GM23338 (cell line): ENCODE measurements around the gene CTNNA3. TPM values are rescaled to one million over a fixed set of nuclear protein-coding genes. Genes with fewer than 3 reads are reported as not detected.

Experiments used
- ATAC-seq: fragments of 200-7000 bp; cut with Tn5 transposase; 3 replicates; pipeline ENCODE4 v1.9.1; 2020
- DNase-seq: peaks from one replicate; pipeline ENCODE4 v3.0.0-alpha.2; 2015; ENCODE audit warnings: low spot score
- H2AFZ ChIP-seq: fragments of 200-600 bp; sonication (generic); 2 replicates; pipeline ENCODE4 v1.8.0; 2016; ENCODE audit warnings: antibody characterized with exemption, mild to moderate bottlenecking, moderate library complexity
- H3F3A ChIP-seq: fragments of 200-600 bp; sonication (generic); replicated peaks from 2 replicates; pipeline ENCODE4 v1.8.0; 2017; ENCODE audit warnings: antibody characterized with exemption, mixed run types, low read depth
- H3K27ac ChIP-seq: fragments of 200-600 bp; sonication (generic); 2 replicates; pipeline ENCODE4 v1.6.1; 2016; ENCODE audit warnings: low read depth
- H3K27me3 ChIP-seq: fragments of 200-600 bp; sonication (generic); 2 replicates; pipeline ENCODE4 v1.8.0; 2016; ENCODE audit warnings: mild to moderate bottlenecking, mixed run types, moderate library complexity; ENCODE audit not compliant: insufficient read depth
- H3K36me3 ChIP-seq: fragments of 200-600 bp; sonication (generic); 2 replicates; pipeline ENCODE4 v1.8.0; 2016; ENCODE audit warnings: mild to moderate bottlenecking; ENCODE audit not compliant: insufficient read depth
- H3K4me1 ChIP-seq: fragments of 200-600 bp; sonication (generic); 2 replicates; pipeline ENCODE4 v1.8.0; 2016; ENCODE audit warnings: mild to moderate bottlenecking, moderate library complexity; ENCODE audit not compliant: insufficient read depth
- H3K4me2 ChIP-seq: fragments of 200-600 bp; sonication (generic); 2 replicates; pipeline ENCODE4 v1.7.1; 2017; ENCODE audit warnings: mixed run types
- H3K4me3 ChIP-seq: fragments of 200-600 bp; sonication (generic); 2 replicates; pipeline ENCODE4 v1.6.1; 2016; ENCODE audit warnings: mixed run types
- H3K79me2 ChIP-seq: fragments of 200-600 bp; sonication (generic); replicated peaks from 2 replicates; pipeline ENCODE4 v1.8.0; 2017; ENCODE audit warnings: mild to moderate bottlenecking; ENCODE audit not compliant: insufficient read depth
- H3K9me2 ChIP-seq: fragments of 200-600 bp; sonication (generic); 2 replicates; pipeline ENCODE4 v1.8.0; 2017; ENCODE audit not compliant: insufficient read depth
- H4K20me1 ChIP-seq: fragments of 200-600 bp; sonication (generic); replicated peaks from 2 replicates; pipeline ENCODE4 v1.8.0; 2017; ENCODE audit warnings: mild to moderate bottlenecking; ENCODE audit not compliant: insufficient read depth
- H3K27ac Mint-ChIP-seq: 2 replicates; pipeline ENCODE4 v1.8.0; 2020; ENCODE audit warnings: inconsistent platforms, mild to moderate bottlenecking, moderate library complexity, mixed read lengths
- H3K27me3 Mint-ChIP-seq: 3 replicates; pipeline ENCODE4 v1.8.0; 2022; ENCODE audit warnings: low read depth, mild to moderate bottlenecking, moderate library complexity, mixed read lengths, inconsistent platforms; ENCODE audit not compliant: insufficient read depth, poor library complexity
- H3K36me3 Mint-ChIP-seq: 3 replicates; pipeline ENCODE4 v1.8.0; 2021; ENCODE audit warnings: low read depth, mild to moderate bottlenecking, inconsistent platforms, moderate library complexity, mixed read lengths
- H3K4me1 Mint-ChIP-seq: 3 replicates; pipeline ENCODE4 v1.8.0; 2020; ENCODE audit warnings: mild to moderate bottlenecking, inconsistent platforms, mixed read lengths
- H3K4me3 Mint-ChIP-seq: 3 replicates; pipeline ENCODE4 v1.8.0; 2021; ENCODE audit warnings: moderate library complexity, mild to moderate bottlenecking, inconsistent platforms, mixed read lengths
- H3K9me3 Mint-ChIP-seq: 3 replicates; pipeline ENCODE4 v1.8.0; 2020; ENCODE audit warnings: moderate library complexity, mild to moderate bottlenecking, inconsistent platforms, mixed read lengths
- CREB1 ChIP-seq: fragments of 250-450 bp; sonication (Bioruptor Pico); IDR thresholded peaks from 2 replicates; pipeline ENCODE4 v1.5.0; 2020; ENCODE audit warnings: low read depth, mild to moderate bottlenecking, moderate library complexity
- EZH2 ChIP-seq: fragments of 200-600 bp; sonication (generic); IDR thresholded peaks from one replicate; pipeline ENCODE4 v1.8.0; 2017; ENCODE audit warnings: antibody characterized with exemption, mild to moderate bottlenecking, low read depth; ENCODE audit not compliant: unreplicated experiment
- EZH2phosphoT487 ChIP-seq: fragments of 200-600 bp; sonication (generic); IDR thresholded peaks from one replicate; pipeline ENCODE4 v1.8.1; 2018; ENCODE audit warnings: antibody characterized with exemption; ENCODE audit not compliant: unreplicated experiment
- JUNB ChIP-seq: IDR thresholded peaks from one replicate; pipeline ENCODE4 v1.6.1; 2016; ENCODE audit warnings: antibody characterized with exemption; ENCODE audit not compliant: unreplicated experiment
- NANOG ChIP-seq: IDR thresholded peaks from 2 replicates; pipeline ENCODE4 v1.6.1; 2016; ENCODE audit warnings: antibody characterized with exemption, borderline replicate concordance
- POLR2AphosphoS5 ChIP-seq: IDR thresholded peaks from 2 replicates; pipeline ENCODE4 v1.6.1; 2016; ENCODE audit warnings: antibody characterized with exemption, low read depth
- REST ChIP-seq: IDR thresholded peaks from one replicate; pipeline ENCODE4 v1.6.1; 2018; ENCODE audit warnings: antibody characterized with exemption; ENCODE audit not compliant: unreplicated experiment
- STAT1 ChIP-seq: IDR thresholded peaks from one replicate; pipeline ENCODE4 v1.6.1; 2016; ENCODE audit warnings: antibody characterized with exemption; ENCODE audit not compliant: unreplicated experiment
- ZNF114 ChIP-seq: fragments of 250-450 bp; sonication (Bioruptor Pico); IDR thresholded peaks from 2 replicates; pipeline ENCODE4 v1.5.0; 2020; ENCODE audit warnings: mild to moderate bottlenecking, moderate library complexity
- ZNF331 ChIP-seq: fragments of 250-450 bp; sonication (Bioruptor Pico); IDR thresholded peaks from 2 replicates; pipeline ENCODE4 v1.5.0; 2020; ENCODE audit warnings: low read depth, mild to moderate bottlenecking, moderate library complexity
- polyA plus RNA-seq: library from polyadenylated mRNA; unstranded; fragments of >200 nt; fragmentation: Nextera tagmentation; extraction: Ambion mirVana; gene quantifications from 2 replicates; pipeline ENCODE4 v1.2.1, GENCODE V29; 2016
- total RNA-seq: library from RNA; depleted of rRNA; stranded (reverse); fragments of >200 nt; shearing (Covaris generic); gene quantifications from 2 replicates; pipeline ENCODE4 v1.2.3, GENCODE V29; 2014
- TF ChIP-seq, protein P1 (sequence below): fragments of 250-450 bp; sonication (Bioruptor Pico); IDR thresholded peaks from 2 replicates; pipeline ENCODE4 v1.5.0; 2020; ENCODE audit warnings: mild to moderate bottlenecking, moderate library complexity
- TF ChIP-seq, protein P2 (sequence below): IDR thresholded peaks from 2 replicates; pipeline ENCODE4 v1.6.1; 2016; ENCODE audit warnings: antibody characterized with exemption

CTNNA3 gene
- total and polyA plus RNA-seq, 2 experiments from 2014 or later = 0.71 to 3.3 TPM

GRCh38 chr10:66257801-66258200, 1438.2 kb downstream of the CTNNA3 start:
- no peaks in the 10 kb centered on the region for H3K36me3 Mint-ChIP-seq
- DNase-seq (no peak), ATAC-seq (no peak)
- H3K9me2 ChIP-seq = peaks cover 8% of the 10 kb centered on the region
- no peaks in the 10 kb centered on the region for H3K9me3 Mint-ChIP-seq
- H3K27ac ChIP-seq = no peak overlapping the region
- TF ChIP-seq CREB1 (CRISPR knock-in tag) = no peak
- TF ChIP-seq EZH2 = no peak
- no peak overlapping the region for H3K4me3 ChIP-seq
- no peaks in the 10 kb centered on the region for H3K27me3 ChIP-seq
- no peaks in the 10 kb centered on the region for H3K4me1 ChIP-seq
- H3K4me3 Mint-ChIP-seq = no peak overlapping the region
- H4K20me1 ChIP-seq = no peaks in the 10 kb centered on the region
- peaks cover 4% of the 10 kb centered on the region; the same call in 1 of the 3 replicates for H3K4me1 Mint-ChIP-seq
- H3K27me3 Mint-ChIP-seq = no peaks in the 10 kb centered on the region
- H3K27ac Mint-ChIP-seq = no peak overlapping the region
- no peaks in the 10 kb centered on the region for H3F3A ChIP-seq
- no peaks in the 10 kb centered on the region for H3K36me3 ChIP-seq
- H2AFZ ChIP-seq = no peak overlapping the region
- H3K79me2 ChIP-seq = no peaks in the 10 kb centered on the region
- H3K4me2 ChIP-seq = no peak overlapping the region

GRCh38 chr10:66252986-66253385, 1443.0 kb downstream of the CTNNA3 start:
- Histone ChIP-seq H3K4me3 (no peak overlapping the region), H3K27ac (no peak overlapping the region), H3K36me3 (no peaks in the 10 kb centered on the region), H3K4me1 (no peaks in the 10 kb centered on the region), H3K9me2 (peaks cover 4% of the 10 kb centered on the region; the same call in 1 of the 2 replicates), H3F3A (no peaks in the 10 kb centered on the region), H2AFZ (no peak overlapping the region), H3K79me2 (no peaks in the 10 kb centered on the region), H3K27me3 (no peaks in the 10 kb centered on the region), H3K4me2 (no peak overlapping the region), H4K20me1 (no peaks in the 10 kb centered on the region)
- ATAC-seq (no peak), DNase-seq (no peak)
- Mint-ChIP-seq H3K27me3 (no peaks in the 10 kb centered on the region), H3K36me3 (peaks cover 5% of the 10 kb centered on the region; the same call in 1 of the 3 replicates), H3K9me3 (peaks cover 6% of the 10 kb centered on the region; the same call in 2 of the 3 replicates), H3K27ac (no peak overlapping the region), H3K4me1 (no peaks in the 10 kb centered on the region), H3K4me3 (no peak overlapping the region)
- no peak for TF ChIP-seq ZNF331 (CRISPR knock-in tag)
- TF ChIP-seq JUNB = no peak
- TF ChIP-seq EZH2phosphoT487 = no peak
- TF ChIP-seq, protein P1, sequence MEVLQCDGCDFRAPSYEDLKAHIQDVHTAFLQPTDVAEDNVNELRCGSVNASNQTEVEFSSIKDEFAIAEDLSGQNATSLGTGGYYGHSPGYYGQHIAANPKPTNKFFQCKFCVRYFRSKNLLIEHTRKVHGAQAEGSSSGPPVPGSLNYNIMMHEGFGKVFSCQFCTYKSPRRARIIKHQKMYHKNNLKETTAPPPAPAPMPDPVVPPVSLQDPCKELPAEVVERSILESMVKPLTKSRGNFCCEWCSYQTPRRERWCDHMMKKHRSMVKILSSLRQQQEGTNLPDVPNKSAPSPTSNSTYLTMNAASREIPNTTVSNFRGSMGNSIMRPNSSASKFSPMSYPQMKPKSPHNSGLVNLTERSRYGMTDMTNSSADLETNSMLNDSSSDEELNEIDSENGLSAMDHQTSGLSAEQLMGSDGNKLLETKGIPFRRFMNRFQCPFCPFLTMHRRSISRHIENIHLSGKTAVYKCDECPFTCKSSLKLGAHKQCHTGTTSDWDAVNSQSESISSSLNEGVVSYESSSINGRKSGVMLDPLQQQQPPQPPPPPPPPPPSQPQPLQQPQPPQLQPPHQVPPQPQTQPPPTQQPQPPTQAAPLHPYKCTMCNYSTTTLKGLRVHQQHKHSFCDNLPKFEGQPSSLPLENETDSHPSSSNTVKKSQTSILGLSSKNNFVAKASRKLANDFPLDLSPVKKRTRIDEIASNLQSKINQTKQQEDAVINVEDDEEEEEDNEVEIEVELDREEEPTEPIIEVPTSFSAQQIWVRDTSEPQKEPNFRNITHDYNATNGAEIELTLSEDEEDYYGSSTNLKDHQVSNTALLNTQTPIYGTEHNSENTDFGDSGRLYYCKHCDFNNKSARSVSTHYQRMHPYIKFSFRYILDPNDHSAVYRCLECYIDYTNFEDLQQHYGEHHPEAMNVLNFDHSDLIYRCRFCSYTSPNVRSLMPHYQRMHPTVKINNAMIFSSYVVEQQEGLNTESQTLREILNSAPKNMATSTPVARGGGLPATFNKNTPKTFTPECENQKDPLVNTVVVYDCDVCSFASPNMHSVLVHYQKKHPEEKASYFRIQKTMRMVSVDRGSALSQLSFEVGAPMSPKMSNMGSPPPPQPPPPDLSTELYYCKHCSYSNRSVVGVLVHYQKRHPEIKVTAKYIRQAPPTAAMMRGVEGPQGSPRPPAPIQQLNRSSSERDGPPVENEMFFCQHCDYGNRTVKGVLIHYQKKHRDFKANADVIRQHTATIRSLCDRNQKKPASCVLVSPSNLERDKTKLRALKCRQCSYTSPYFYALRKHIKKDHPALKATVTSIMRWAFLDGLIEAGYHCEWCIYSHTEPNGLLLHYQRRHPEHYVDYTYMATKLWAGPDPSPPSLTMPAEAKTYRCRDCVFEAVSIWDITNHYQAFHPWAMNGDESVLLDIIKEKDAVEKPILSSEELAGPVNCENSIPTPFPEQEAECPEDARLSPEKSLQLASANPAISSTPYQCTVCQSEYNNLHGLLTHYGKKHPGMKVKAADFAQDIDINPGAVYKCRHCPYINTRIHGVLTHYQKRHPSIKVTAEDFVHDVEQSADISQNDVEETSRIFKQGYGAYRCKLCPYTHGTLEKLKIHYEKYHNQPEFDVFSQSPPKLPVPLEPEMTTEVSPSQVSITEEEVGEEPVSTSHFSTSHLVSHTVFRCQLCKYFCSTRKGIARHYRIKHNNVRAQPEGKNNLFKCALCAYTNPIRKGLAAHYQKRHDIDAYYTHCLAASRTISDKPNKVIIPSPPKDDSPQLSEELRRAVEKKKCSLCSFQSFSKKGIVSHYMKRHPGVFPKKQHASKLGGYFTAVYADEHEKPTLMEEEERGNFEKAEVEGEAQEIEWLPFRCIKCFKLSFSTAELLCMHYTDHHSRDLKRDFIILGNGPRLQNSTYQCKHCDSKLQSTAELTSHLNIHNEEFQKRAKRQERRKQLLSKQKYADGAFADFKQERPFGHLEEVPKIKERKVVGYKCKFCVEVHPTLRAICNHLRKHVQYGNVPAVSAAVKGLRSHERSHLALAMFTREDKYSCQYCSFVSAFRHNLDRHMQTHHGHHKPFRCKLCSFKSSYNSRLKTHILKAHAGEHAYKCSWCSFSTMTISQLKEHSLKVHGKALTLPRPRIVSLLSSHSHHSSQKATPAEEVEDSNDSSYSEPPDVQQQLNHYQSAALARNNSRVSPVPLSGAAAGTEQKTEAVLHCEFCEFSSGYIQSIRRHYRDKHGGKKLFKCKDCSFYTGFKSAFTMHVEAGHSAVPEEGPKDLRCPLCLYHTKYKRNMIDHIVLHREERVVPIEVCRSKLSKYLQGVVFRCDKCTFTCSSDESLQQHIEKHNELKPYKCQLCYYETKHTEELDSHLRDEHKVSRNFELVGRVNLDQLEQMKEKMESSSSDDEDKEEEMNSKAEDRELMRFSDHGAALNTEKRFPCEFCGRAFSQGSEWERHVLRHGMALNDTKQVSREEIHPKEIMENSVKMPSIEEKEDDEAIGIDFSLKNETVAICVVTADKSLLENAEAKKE = no peak
- TF ChIP-seq NANOG = no peak
- no peak for TF ChIP-seq STAT1
- no peak for TF ChIP-seq REST
- TF ChIP-seq, protein P2, sequence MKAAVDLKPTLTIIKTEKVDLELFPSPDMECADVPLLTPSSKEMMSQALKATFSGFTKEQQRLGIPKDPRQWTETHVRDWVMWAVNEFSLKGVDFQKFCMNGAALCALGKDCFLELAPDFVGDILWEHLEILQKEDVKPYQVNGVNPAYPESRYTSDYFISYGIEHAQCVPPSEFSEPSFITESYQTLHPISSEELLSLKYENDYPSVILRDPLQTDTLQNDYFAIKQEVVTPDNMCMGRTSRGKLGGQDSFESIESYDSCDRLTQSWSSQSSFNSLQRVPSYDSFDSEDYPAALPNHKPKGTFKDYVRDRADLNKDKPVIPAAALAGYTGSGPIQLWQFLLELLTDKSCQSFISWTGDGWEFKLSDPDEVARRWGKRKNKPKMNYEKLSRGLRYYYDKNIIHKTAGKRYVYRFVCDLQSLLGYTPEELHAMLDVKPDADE = no peak
- TF ChIP-seq CREB1 (CRISPR knock-in tag) = no peak
- TF ChIP-seq POLR2AphosphoS5 = no peak
- no peak for TF ChIP-seq ZNF114 (CRISPR knock-in tag)
